GM21447 (cell line): ENCODE results near the gene EPS8L1.
"Not testable (repeated sequence)": the region's sequence is repeated elsewhere in the genome, so short reads cannot be mapped to it uniquely, and the experiment has no call there.

Experiments
- ATAC-seq: cut with Tn5 transposase; IDR thresholded peaks from one replicate; pipeline ENCODE4 v1.9.1; 2021; ENCODE audit not compliant: unreplicated experiment

EPS8L1 gene

GRCh38 chr19:55092423-55093318, 17.0 kb downstream of the EPS8L1 start:
- ATAC-seq: no peak

GRCh38 chr19:55094456-55095259, 19.0 kb downstream of the EPS8L1 start:
- ATAC-seq: no peak

GRCh38 chr19:55095260-55096060, 19.8 kb downstream of the EPS8L1 start:
- ATAC-seq: no peak

GRCh38 chr19:55096061-55096701, 20.5 kb downstream of the EPS8L1 start:
- ATAC-seq: no peak

GRCh38 chr19:55097864-55098715, 22.4 kb downstream of the EPS8L1 start:
- ATAC-seq: no peak

- ATAC-seq: no peak
Measured at GRCh38 chr19:55098716-55099556, 23.3 kb downstream of the EPS8L1 start.

- no peak for ATAC-seq
Measured at GRCh38 chr19:55099557-55100506, 24.2 kb downstream of the EPS8L1 start.

GRCh38 chr19:55101261-55101660, 25.6 kb downstream of the EPS8L1 start:
- no peak for ATAC-seq

- no peak for ATAC-seq
Measured at GRCh38 chr19:55103190-55103589, 27.5 kb downstream of the EPS8L1 start.

GRCh38 chr19:55105237-55105636, 29.6 kb downstream of the EPS8L1 start:
- no peak for ATAC-seq

- ATAC-seq: no peak
Measured at GRCh38 chr19:55106591-55106990, 30.9 kb downstream of the EPS8L1 start.

- ATAC-seq: not testable (repeated sequence)
Measured at GRCh38 chr19:55107252-55107651, 31.6 kb downstream of the EPS8L1 start.

- no peak for ATAC-seq
Measured at GRCh38 chr19:55109527-55110291, 34.0 kb downstream of the EPS8L1 start.

GRCh38 chr19:55111238-55111831, 35.7 kb downstream of the EPS8L1 start:
- ATAC-seq: no peak

- no peak for ATAC-seq
Measured at GRCh38 chr19:55112246-55112776, 36.6 kb downstream of the EPS8L1 start.
